UCSD-AML1 (cell line): ENCODE measurements around the gene PGF.

Source experiments
- DNase-seq: peaks from one replicate; lab custom pipeline; 2025; ENCODE audit not compliant: unreplicated experiment; lab: John Stamatoyannopoulos, UW

PGF gene

DNA sequence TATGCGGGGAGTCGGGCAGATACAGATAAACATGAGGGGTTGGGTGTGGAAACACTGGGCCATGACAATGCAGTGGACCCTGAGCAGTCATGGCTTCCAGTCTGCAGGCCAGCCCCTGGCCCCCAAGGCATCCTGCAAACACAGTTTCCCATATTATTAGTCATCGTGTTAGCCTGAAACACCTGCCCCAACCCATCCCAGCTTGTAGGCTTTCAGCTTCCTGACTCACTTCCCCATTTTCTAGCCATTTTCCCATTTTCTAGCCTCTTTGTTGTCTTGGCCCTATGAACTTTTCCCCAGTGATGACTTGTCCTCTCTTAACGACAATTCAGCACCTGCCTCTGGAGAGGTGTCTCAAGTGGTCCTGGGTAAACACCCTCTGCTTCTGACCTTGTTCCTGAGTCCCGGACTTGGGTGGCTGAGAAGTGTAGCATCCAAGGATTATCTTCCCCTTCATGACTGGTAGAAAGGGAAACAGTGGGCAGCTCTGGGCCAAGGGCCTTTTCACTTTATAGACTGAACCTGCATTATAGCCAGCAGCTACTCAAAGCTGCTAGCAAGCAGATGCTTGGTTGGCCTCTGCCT is 4.3 kb upstream of the PGF start:
- DNase-seq: no peak

DNA sequence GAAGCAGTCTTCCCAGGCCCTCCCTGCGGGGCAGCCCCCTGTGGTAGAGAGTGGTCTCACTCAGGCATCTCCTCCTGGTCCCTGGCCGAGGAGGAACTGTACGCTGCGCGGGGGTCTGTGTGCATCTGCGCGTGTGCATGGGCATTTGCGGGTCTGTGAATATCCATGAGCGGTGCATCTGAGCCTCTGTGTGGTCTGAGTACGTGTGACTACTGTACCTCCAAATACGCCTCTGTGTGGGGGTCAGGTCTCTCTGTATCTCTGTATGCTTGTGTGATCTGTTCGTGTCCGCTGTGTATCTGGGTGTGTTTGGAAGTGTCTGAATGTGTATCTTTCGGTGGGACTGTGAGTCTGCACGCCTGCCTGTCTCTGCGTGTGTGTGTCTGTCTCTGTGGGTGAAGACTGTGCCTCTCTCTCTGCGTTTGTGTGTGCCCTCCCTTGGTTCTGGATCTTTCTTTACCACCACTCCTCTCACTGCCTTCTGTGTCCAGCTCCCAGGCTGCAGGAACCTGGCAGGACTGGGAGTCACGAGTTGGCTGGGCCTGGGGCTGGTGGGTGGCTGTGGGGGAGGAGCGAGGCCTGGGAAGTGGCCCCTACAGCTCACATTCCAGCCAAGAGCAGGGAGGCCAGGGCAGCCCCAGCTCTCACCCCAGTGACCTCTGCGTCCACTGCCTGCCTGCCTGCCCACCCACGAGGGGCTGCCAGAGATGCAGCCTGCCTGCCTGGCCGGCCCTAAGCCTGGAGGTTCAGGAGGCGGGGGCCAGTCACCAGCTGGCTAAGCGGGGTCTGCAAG is 1.1 kb upstream of the PGF start:
- DNase-seq: no peak

GRCh38 chr14:74956027-74956279 is 556 bp upstream of the PGF start:
- DNase-seq: no peak

DNA sequence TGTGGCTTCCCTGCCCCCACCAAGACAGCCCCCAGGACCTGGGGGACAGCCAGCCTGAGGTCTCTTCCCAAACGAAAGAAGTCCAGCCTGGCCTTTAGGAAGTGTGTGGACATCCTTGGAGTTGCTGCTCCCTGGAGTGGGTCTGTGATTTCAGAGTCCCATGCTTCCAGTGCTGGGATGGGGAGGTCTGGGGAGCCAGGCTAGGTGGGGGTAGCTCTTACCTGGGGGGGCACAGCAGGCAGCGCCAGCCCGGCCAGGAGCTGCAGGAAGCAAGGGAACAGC is 509 bp downstream of the PGF start:
- no peak for DNase-seq

DNA sequence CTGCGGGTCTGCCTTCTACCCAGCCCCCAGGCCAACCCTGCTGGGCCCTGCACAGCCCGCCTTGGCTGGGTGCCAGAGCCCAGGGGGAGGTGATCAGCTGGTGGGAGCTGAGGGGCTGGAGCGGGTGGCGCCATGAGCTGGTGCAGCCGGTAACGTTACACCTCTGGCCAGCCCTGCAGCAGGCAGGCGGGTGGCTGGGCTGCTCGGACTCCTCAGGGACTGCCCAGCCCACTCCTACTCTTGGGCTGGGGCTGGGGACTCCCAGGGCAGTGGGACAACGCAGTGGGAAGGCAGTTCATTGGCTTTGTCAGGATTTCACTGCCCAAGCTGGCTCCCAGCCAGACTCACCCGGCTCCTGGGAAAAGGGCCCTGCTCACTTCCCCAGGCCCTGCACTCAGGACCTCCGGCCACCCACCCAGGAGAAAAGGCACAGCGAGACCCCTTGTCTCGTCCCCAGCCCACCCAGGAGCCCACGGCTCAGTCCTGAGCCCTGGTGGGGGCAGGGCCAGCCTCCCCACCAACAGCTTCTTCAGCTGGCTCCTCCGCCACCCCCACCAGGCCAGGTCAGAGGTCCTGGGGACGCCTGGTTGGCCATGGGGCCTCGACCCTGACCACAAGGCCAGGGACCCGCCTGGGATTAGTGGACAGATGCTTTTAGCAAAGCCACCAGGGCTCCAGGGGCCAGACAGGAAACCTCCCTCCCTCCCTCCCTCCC is 1.0 kb downstream of the PGF start:
- no peak for DNase-seq

DNA sequence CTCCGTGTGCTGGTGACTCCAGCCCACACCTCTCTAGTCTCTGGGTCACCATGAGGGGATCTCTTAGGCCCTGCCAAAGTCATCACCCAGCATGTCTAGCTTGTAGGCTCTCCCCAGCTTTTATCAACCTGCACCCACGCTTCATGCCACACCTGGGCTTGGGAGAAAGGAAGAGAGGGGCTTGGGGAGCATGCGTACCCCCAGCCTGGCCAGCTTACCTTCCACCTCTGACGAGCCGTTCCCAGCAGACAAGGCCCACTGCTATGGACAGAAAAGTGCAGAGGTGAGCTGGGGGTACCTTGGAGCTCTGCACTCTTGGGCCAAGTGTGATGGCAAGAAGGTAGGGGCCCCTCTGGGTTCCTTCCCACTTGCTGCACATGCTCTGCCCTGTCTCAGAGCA is 1.7 kb downstream of the PGF start:
- DNase-seq: no peak

DNA sequence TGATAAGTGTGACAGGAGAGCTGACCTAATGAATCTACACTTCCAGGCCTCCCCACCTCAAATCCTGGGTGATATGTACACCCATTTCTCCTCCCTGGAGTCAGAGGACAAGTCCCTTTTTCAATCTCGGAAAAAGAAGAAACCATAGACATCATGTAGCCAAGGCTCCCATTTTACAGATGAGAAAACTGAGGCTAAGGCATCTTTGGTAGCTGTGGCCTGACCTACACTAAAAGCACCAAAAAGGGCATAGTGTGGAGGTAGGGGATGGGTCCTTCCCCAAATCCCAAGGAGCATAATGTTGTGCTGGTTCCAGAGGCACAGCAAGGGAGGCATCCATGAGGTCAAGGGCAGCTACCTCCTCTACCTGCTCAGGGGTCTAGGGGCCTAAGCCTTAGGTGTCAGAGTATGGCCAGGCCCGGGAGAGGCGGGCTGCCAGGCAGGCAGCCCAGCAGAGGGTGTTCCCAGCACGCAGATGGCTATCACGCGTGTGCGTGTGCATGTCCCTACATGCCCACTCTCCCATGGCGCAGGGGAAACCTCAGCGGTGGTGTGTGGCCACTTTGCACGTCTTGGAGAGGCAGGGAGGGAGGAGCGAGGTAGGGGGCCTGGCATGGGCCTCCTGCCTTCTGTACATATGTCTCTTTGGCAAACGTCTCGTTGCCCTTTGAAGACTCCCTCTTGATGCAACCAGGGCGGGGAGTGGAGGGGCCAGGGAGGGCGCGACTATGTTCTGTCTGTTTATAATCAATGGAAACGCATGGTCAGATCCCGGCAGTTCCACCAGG is 2.5 kb downstream of the PGF start:
- DNase-seq: no peak

DNA sequence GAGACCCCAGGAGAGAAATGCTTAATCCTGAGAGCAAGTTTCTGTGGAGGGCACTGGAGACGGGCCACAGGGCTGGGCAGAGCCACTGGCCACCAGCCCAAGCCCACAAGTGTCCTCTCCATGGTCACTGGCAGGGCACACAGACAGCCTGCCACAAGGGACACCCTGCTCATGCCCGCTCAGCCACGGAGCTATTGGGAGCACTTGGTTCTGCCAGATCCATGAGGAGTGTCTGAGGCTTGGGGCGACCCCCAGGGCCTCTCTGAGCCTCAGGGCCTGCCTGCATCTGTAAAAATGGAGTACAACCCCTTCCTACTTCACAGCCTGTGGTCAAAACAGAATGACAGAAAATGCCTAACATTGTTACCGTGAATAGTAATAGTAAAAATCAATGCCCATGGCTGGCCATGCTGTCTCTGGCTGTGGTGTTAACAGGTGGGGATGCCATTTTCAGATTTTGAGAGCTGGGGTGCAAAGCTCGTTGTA is 3.2 kb downstream of the PGF start:
- DNase-seq: no peak

DNA sequence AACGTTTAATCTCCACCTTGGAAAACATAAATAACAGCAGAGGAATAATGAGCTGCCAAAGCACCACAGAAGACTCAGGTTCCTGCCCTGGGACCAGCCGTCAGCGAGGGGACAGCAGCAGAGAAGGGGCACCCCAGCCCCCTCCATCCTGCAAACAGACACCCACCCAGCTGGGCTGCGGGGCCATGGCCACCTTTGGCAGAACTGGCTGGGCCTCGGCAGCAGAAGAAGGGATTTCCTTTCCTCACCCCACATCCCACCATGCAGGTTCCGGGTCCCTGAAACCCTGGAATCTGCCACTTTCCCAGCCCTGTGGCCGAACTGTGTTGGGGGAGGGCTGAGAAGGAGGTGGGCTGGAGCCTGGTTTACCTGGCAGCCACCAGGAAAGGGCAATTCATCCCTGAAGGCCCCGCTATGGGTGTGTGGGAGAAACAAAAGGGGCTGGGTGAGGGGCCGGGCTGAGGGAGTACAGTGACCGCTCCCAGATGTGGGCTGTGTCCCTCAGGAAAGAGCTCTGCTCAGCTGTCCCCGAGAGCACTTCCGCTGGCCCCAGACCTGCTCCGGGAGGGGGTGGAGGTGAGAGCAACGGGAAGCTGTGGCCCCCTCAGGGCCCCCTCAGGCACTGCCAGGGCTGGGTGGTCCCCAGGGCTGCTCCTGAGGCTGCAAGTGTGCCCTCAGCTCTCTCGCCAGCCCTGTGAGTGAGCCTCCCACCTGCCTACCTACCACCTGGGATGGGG is 3.8 kb downstream of the PGF start:
- no peak for DNase-seq

GRCh38 chr14:74950795-74951442 is 4.5 kb downstream of the PGF start:
- DNase-seq: no peak

DNA sequence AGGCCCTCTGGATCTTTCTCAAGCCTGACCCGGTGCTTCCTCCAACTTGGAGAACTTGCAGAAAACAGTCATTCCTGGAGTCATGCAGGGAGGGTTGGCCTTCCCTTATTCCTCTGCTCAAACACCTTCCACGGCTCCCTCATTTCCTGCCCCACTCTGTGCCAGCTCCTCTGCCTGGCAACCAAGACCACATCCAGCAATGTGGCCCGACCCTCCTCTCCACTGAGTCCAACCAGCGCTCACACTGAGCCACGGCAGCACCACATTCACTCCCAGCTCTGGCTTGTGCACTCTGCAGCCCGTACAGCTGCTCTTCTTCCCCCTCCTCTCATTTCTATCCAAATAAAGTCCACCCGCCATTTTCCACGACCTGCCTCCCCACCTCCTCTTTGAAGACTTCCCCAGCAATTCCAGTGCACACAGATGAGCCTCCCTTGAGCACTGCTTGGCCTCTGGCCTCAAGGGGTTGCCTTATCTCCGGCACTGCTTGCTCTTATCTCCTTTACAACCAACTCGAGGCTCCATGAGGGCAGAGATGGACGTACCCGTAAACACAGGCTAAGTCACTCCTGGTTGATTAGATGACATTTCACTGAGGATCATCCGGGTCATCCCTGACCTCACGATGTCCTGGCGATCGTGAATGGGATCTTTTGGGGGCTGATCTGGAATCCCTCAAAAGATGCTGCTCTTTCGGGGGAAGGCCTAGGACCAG is 5.4 kb downstream of the PGF start:
- no peak for DNase-seq

DNA sequence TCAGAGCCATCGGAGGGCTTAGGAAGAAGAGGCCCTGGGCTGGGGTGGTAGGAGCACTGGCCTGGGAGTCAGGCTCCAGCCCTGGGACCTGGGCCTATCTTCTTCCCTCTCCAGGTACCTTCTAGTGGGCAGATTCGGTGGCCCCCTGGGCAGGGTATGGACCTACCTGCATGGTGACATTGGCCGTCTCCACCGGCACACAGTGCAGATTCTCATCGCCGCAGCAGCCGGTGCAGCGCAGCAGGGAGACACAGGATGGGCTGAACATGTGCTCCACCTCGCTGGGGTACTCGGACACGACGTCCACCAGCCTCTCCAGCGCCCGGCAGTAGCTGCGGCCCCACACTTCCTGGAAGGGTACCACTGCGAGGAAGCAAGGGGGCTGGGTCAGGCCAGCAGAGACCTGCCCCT is 6.2 kb downstream of the PGF start:
- DNase-seq: no peak

GRCh38 chr14:74948228-74949175 is 6.9 kb downstream of the PGF start:
- DNase-seq: peak; percentile 57

GRCh38 chr14:74947353-74948227 is 7.8 kb downstream of the PGF start:
- no peak for DNase-seq

DNA sequence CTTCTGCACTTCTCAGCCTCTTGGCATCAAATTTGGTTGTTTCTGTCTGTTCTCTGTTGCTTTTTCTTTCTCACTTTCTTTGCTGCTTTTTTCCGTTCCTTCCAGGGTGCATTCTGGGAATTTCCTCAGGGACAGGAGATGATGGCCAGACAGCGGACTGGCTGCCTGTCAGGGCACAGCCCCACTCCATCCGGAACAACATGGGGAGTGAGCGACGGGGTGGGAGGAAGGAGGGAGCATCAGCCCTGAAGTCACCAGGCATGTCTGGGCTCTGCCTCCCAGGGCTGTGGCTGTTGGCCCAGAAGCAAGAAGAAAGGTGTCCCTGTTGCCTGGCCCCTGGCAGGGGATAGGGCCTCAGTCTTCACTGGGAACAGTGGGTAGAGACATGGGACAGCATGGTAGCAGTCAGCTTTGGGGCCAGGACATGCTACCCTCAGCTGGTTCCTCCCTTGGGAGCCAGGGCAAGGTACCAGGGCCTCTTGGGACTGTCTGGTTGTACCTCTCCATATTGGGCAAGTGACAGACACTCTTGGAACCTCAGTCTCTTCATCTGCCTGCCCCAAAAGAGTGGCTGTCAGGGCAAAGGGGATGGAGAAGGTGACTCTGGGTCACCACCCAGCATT is 8.6 kb downstream of the PGF start:
- no peak for DNase-seq

GRCh38 chr14:74945852-74946658 is 9.3 kb downstream of the PGF start:
- DNase-seq: peak; percentile 76
